SK-N-SH (cell line): ENCODE data around the gene ERC1. TPM values are rescaled to one million over a fixed set of nuclear protein-coding genes. Genes with fewer than 3 reads are reported as not detected.

Source experiments
- CTCF ChIA-PET: fragments of 300-600, 350-600 bp; formaldehyde crosslinking; extraction: SDS; loops from one replicate; lab custom pipeline; 2021; lab: Yijun Ruan, JAX
- POLR2A ChIA-PET: fragments of 350-600 bp; sonication (Branson Sonifier 250); formaldehyde crosslinking; extraction: SDS; loops from one replicate; lab custom pipeline; 2020; ENCODE audit warnings: antibody characterized with exemption, inconsistent platforms; lab: Yijun Ruan, JAX
- DNase-seq: peaks from one replicate; pipeline ENCODE4 v3.0.0; 2012
- H2AFZ ChIP-seq: fragments of 200-600 bp; sonication (generic); 2 replicates; pipeline ENCODE4 v1.8.1; 2016; ENCODE audit warnings: antibody characterized with exemption, mild to moderate bottlenecking, low read depth
- H3F3A ChIP-seq: fragments of 200-600 bp; sonication (generic); replicated peaks from 2 replicates; pipeline ENCODE3; 2016; ENCODE audit warnings: antibody characterized with exemption, mild to moderate bottlenecking; ENCODE audit not compliant: insufficient read depth
- H3K27ac ChIP-seq, 2 experiments: fragments of 200-500 bp in 1 of 2; fragments of 200-600 bp in 1 of 2; sonication (Bioruptor generic) in 1 of 2; sonication (generic), shearing (Covaris generic) in 1 of 2; 2 replicates each; pipeline versions ENCODE4 v1.5.1 to v1.6.1; 2014 to 2016; ENCODE audit warnings: low read depth in 2 of 2, inconsistent platforms in 1 of 2, low read length in 1 of 2, mild to moderate bottlenecking in 1 of 2, mixed read lengths in 1 of 2
- H3K27me3 ChIP-seq: fragments of 200-600 bp; sonication (generic), shearing (Covaris generic); 2 replicates; pipeline ENCODE4 v1.6.1; 2016; ENCODE audit warnings: mixed run types; ENCODE audit not compliant: insufficient read depth
- H3K36me3 ChIP-seq, 2 experiments: fragments of 200-500 bp in 1 of 2; fragments of 200-600 bp in 1 of 2; sonication (Bioruptor generic) in 1 of 2; sonication (generic) in 1 of 2; replicated peaks in 1 of 2; 2 replicates each; pipeline versions ENCODE3 to v1.5.1; 2014 to 2016; ENCODE audit warnings: low read length in 1 of 2, mild to moderate bottlenecking in 1 of 2; ENCODE audit not compliant: insufficient read depth in 2 of 2, control insufficient read depth in 1 of 2
- H3K4me1 ChIP-seq, 2 experiments: fragments of 200-500 bp in 1 of 2; fragments of 200-600 bp in 1 of 2; sonication (Bioruptor generic) in 1 of 2; sonication (generic), shearing (Covaris generic) in 1 of 2; 2 replicates each; pipeline versions ENCODE4 v1.5.1 to v1.6.1; 2014 to 2016; ENCODE audit warnings: low read depth in 1 of 2, low read length in 1 of 2, mixed run types in 1 of 2; ENCODE audit not compliant: insufficient read depth in 2 of 2, control insufficient read depth in 1 of 2
- H3K4me2 ChIP-seq: fragments of 200-600 bp; sonication (generic), shearing (Covaris generic); 2 replicates; pipeline ENCODE4 v1.6.1; 2017; ENCODE audit warnings: mixed run types
- H3K4me3 ChIP-seq, 2 experiments: fragments of 200-500 bp in 1 of 2; fragments of 200-600 bp in 1 of 2; sonication (Bioruptor generic) in 1 of 2; sonication (generic), shearing (Covaris generic) in 1 of 2; 2 replicates each; pipeline versions ENCODE4 v1.5.1 to v1.8.1; 2014 to 2016; ENCODE audit warnings: low read depth in 2 of 2, inconsistent platforms in 1 of 2, low read length in 1 of 2, mild to moderate bottlenecking in 1 of 2, mixed read lengths in 1 of 2, moderate library complexity in 1 of 2
- H3K79me2 ChIP-seq: fragments of 200-600 bp; sonication (generic); 2 replicates; pipeline ENCODE4 v1.8.1; 2017; ENCODE audit warnings: mild to moderate bottlenecking; ENCODE audit not compliant: insufficient read depth
- H3K9ac ChIP-seq: fragments of 200-600 bp; sonication (generic); 2 replicates; pipeline ENCODE4 v1.6.1; 2017; ENCODE audit warnings: mixed run types
- H3K9me2 ChIP-seq: fragments of 200-600 bp; sonication (generic); 2 replicates; pipeline ENCODE4 v1.6.1; 2017; ENCODE audit warnings: mixed run types
- H3K9me3 ChIP-seq: fragments of 200-600 bp; sonication (generic); 2 replicates; pipeline ENCODE4 v1.6.1; 2017; ENCODE audit warnings: mixed run types, mild to moderate bottlenecking, moderate library complexity
- H4K20me1 ChIP-seq: fragments of 200-600 bp; sonication (generic); 2 replicates; pipeline ENCODE4 v1.6.1; 2017; ENCODE audit warnings: mild to moderate bottlenecking, mixed run types; ENCODE audit not compliant: insufficient read depth
- CHD2 ChIP-seq: fragments of 150-350 bp; IDR thresholded peaks from 2 replicates; pipeline ENCODE4 v1.6.1; 2018; ENCODE audit warnings: low read length; ENCODE audit not compliant: partially characterized antibody
- FOSL2 ChIP-seq: IDR thresholded peaks from 2 replicates; pipeline ENCODE4 v1.4.0; 2012; ENCODE audit warnings: low read depth, mild to moderate bottlenecking, moderate library complexity, borderline replicate concordance
- GABPA ChIP-seq: IDR thresholded peaks from 2 replicates; pipeline ENCODE4 v1.4.0; 2012; ENCODE audit warnings: low read depth, mild to moderate bottlenecking
- GATA2 ChIP-seq: sonication (generic); formaldehyde crosslinking; IDR thresholded peaks from 2 replicates; pipeline ENCODE4 v1.5.0; 2020; ENCODE audit warnings: mild to moderate bottlenecking, missing genetic modification reagents
- JUND ChIP-seq: IDR thresholded peaks from 2 replicates; pipeline ENCODE4 v1.4.0; 2012
- MEF2A ChIP-seq: IDR thresholded peaks from 2 replicates; pipeline ENCODE4 v1.4.0; 2012; ENCODE audit warnings: low read depth, borderline replicate concordance
- NRF1 ChIP-seq: IDR thresholded peaks from 2 replicates; pipeline ENCODE4 v1.6.1; 2012; ENCODE audit warnings: low read depth, mild to moderate bottlenecking, low read length
- RAD21 ChIP-seq: IDR thresholded peaks from 2 replicates; pipeline ENCODE4 v1.6.1; 2012; ENCODE audit warnings: mild to moderate bottlenecking, low read length
- SIN3A ChIP-seq: IDR thresholded peaks from 2 replicates; pipeline ENCODE4 v1.6.1; 2012; ENCODE audit warnings: low read depth, mild to moderate bottlenecking, low read length, moderate library complexity, borderline replicate concordance
- TEAD4 ChIP-seq: IDR thresholded peaks from 2 replicates; pipeline ENCODE4 v1.4.0; 2012; ENCODE audit warnings: mild to moderate bottlenecking, borderline replicate concordance; ENCODE audit not compliant: insufficient read depth
- WGBS: methylation state at CpG from one replicate; pipeline ENCODE4 v1.1.6; 2017; ENCODE audit warnings: low lambda C conversion rate; 5-methylcytosine and 5-hydroxymethylcytosine counted together
- polyA plus RNA-seq, 3 experiments: library from polyadenylated mRNA; depleted of rRNA; stranded (reverse); fragments of >200 nt; gene quantifications; 2 replicates each; pipeline ENCODE4 v1.2.3, GENCODE V29; 2012
- TF ChIP-seq, protein P1 (sequence below): IDR thresholded peaks from 2 replicates; pipeline ENCODE4 v1.6.1; 2012; ENCODE audit warnings: mild to moderate bottlenecking, low read depth, low read length, moderate library complexity
- TF ChIP-seq, protein P2 (sequence below): IDR thresholded peaks from 2 replicates; pipeline ENCODE4; 2012

Gene ERC1
- polyA plus RNA-seq, 1 of the 3 experiments (the other 2 are of a cell fraction) = 7.5 TPM

- peak overlapping the region in 1 of 2 experiments; percentile 74; a peak in 2 of 4 replicates for H3K27ac ChIP-seq
These were observed 214.6 kb downstream of the ERC1 start for GRCh38 chr12:1205512-1206060.

GRCh38 chr12:1206118-1206734, 215.2 kb downstream of the ERC1 start:
- H4K20me1 ChIP-seq = no peaks in the 10 kb centered on the region
- no peaks in the 10 kb centered on the region for H3K9me2 ChIP-seq
- ChIA-PET POLR2A (no interaction called here), CTCF (interaction anchor here (0.7 to 1.0 kb wide), 2 partner anchors 90 to 378 kb away, joined by 3 to 4 read pairs; no protein-coding TSS in a partner anchor)
- peaks cover 32% of the 10 kb centered on the region; the same call in 1 of the 2 replicates for H3K79me2 ChIP-seq
- peaks cover 17% of the 10 kb centered on the region for H3F3A ChIP-seq
- H3K9ac ChIP-seq = peak overlapping the region; percentile 16; the same call in 1 of the 2 replicates
- peak overlapping the region in 1 of 2 experiments; percentile 74; a peak in 2 of 4 replicates for H3K27ac ChIP-seq
- H3K4me3 ChIP-seq = no peak overlapping the region
- no peak for DNase-seq
- TF ChIP-seq, protein P1, sequence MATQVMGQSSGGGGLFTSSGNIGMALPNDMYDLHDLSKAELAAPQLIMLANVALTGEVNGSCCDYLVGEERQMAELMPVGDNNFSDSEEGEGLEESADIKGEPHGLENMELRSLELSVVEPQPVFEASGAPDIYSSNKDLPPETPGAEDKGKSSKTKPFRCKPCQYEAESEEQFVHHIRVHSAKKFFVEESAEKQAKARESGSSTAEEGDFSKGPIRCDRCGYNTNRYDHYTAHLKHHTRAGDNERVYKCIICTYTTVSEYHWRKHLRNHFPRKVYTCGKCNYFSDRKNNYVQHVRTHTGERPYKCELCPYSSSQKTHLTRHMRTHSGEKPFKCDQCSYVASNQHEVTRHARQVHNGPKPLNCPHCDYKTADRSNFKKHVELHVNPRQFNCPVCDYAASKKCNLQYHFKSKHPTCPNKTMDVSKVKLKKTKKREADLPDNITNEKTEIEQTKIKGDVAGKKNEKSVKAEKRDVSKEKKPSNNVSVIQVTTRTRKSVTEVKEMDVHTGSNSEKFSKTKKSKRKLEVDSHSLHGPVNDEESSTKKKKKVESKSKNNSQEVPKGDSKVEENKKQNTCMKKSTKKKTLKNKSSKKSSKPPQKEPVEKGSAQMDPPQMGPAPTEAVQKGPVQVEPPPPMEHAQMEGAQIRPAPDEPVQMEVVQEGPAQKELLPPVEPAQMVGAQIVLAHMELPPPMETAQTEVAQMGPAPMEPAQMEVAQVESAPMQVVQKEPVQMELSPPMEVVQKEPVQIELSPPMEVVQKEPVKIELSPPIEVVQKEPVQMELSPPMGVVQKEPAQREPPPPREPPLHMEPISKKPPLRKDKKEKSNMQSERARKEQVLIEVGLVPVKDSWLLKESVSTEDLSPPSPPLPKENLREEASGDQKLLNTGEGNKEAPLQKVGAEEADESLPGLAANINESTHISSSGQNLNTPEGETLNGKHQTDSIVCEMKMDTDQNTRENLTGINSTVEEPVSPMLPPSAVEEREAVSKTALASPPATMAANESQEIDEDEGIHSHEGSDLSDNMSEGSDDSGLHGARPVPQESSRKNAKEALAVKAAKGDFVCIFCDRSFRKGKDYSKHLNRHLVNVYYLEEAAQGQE = no peak
- TF ChIP-seq TEAD4 (no peak), NRF1 (no peak), SIN3A (no peak), GATA2 (no peak), JUND (no peak), RAD21 (no peak)
- TF ChIP-seq, protein P2, sequence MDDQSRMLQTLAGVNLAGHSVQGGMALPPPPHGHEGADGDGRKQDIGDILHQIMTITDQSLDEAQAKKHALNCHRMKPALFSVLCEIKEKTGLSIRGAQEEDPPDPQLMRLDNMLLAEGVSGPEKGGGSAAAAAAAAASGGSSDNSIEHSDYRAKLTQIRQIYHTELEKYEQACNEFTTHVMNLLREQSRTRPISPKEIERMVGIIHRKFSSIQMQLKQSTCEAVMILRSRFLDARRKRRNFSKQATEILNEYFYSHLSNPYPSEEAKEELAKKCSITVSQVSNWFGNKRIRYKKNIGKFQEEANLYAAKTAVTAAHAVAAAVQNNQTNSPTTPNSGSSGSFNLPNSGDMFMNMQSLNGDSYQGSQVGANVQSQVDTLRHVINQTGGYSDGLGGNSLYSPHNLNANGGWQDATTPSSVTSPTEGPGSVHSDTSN = no peak
- peak overlapping the region; percentile 79; the same call in 1 of the 2 replicates for H3K4me2 ChIP-seq
- H2AFZ ChIP-seq = no peak overlapping the region
- H3K9me3 ChIP-seq = no peaks in the 10 kb centered on the region
- peaks cover 14 to 31% of the 10 kb centered on the region in 2 experiments for H3K4me1 ChIP-seq
- 96% methylated on average over 1 of the region's 1 CpG for WGBS
- H3K36me3 ChIP-seq = peaks cover 0 to 5% of the 10 kb centered on the region in 2 experiments
- no peaks in the 10 kb centered on the region for H3K27me3 ChIP-seq

More at GRCh38 chr12:1205512-1206060, 214.6 kb downstream of the ERC1 start:
- Histone ChIP-seq H3K9ac (peak overlapping the region; percentile 16; the same call in 1 of the 2 replicates), H3K9me3 (no peaks in the 10 kb centered on the region), H3K36me3 (peaks cover 0 to 7% of the 10 kb centered on the region in 2 experiments), H3K79me2 (peaks cover 30% of the 10 kb centered on the region; the same call in 1 of the 2 replicates), H3K27me3 (no peaks in the 10 kb centered on the region), H2AFZ (no peak overlapping the region), H3K9me2 (no peaks in the 10 kb centered on the region), H4K20me1 (no peaks in the 10 kb centered on the region), H3F3A (peaks cover 18% of the 10 kb centered on the region), H3K4me3 (no peak overlapping the region), H3K4me2 (peak overlapping the region; percentile 79; the same call in 1 of the 2 replicates), H3K4me1 (peaks cover 14 to 31% of the 10 kb centered on the region in 2 experiments)
- ChIA-PET POLR2A (no interaction called here), CTCF (interaction anchor here (0.7 to 1.0 kb wide), 2 partner anchors 89 to 378 kb away, joined by 3 to 4 read pairs; no protein-coding TSS in a partner anchor)
- DNase-seq = no peak
- no peak for TF ChIP-seq NRF1
- TF ChIP-seq CHD2 = no peak
- TF ChIP-seq MEF2A = no peak
- no peak for TF ChIP-seq GABPA
- no peak for TF ChIP-seq GATA2
- TF ChIP-seq FOSL2 = 0 out of 2 replicates have a peak, but pooled peaks have one; percentile 10
- 59% methylated on average over 4 of the region's 4 CpGs for WGBS
